GM20000 (cell line): ENCODE data around the gene PLEKHJ1.

Experiments
- DNase-seq: peaks from one replicate; pipeline ENCODE4 v3.0.0; 2012; ENCODE audit warnings: low spot score
- CTCF ChIP-seq: IDR thresholded peaks from 2 replicates; pipeline ENCODE4 v1.5.1; 2012; ENCODE audit warnings: mild to moderate bottlenecking, control low read depth; ENCODE audit errors: extremely low read depth, missing control alignments

Gene PLEKHJ1

GRCh38 chr19:2245273-2245672 is 9.1 kb upstream of the PLEKHJ1 start:
- no peak for DNase-seq

GRCh38 chr19:2244486-2244885 is 8.4 kb upstream of the PLEKHJ1 start:
- no peak for DNase-seq
- TF ChIP-seq CTCF, result no peak

More at GRCh38 chr19:2245273-2245672, 9.1 kb upstream of the PLEKHJ1 start:
- TF ChIP-seq CTCF, result no peak

- TF ChIP-seq CTCF, result no peak
- no peak for DNase-seq
These were observed 7.9 kb upstream of the PLEKHJ1 start for GRCh38 chr19:2244125-2244411.

GRCh38 chr19:2243274-2244124 is 7.4 kb upstream of the PLEKHJ1 start:
- no peak for DNase-seq
- TF ChIP-seq CTCF, result no peak

GRCh38 chr19:2242816-2243215 is 6.7 kb upstream of the PLEKHJ1 start:
- no peak for DNase-seq
- no peak for TF ChIP-seq CTCF

- TF ChIP-seq CTCF, result no peak
- DNase-seq, result no peak
These were observed 6.0 kb upstream of the PLEKHJ1 start for GRCh38 chr19:2242092-2242537.

- DNase-seq, result no peak
- TF ChIP-seq CTCF, result no peak
These were observed 5.0 kb upstream of the PLEKHJ1 start for GRCh38 chr19:2240881-2241760.
